ENCODE data around the gene CPVL. TPM values are rescaled to one million over a fixed set of nuclear protein-coding genes. Genes with fewer than 3 reads are reported as not detected.

CPVL gene
- total and polyA plus RNA-seq, 2 donors (not counting 1 experiment from before 2014, with no cell fraction given), result 2.6 TPM; not detected in 1

DNA sequence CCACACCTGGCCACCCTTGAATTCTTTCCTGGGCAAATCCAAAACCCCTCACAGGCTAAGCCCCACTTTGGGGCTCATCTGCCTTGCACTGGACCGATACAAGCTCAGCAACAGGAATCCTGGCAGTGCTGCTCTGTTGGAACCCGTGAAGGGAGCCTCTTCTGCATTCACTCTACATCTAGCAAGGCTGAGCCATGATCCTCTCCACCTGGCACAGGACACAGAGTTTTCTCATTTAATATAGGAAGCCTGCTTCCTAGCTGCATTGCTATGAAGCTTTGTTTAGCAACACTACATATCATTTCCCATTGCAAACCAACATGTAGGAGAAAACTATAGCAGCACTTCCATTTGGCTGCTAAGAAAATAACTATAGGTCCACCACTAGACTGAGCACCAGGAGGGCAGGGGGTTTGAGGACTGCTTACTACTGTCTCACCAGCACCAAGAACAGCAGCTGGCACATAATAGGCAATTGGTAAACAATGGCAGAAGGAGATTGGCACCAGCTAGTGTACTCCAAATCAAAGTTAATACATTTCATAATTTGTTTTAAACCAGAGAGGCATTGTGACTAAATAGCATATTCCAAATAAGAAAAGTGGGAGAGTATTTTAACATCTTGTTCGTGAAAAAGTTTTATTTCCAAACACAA lies 56.1 kb downstream of the CPVL start:
- peak overlapping the region; percentile 27 for H3K9ac ChIP-seq (ENCODE audit: low read length)
- TF ChIP-seq, protein P1, sequence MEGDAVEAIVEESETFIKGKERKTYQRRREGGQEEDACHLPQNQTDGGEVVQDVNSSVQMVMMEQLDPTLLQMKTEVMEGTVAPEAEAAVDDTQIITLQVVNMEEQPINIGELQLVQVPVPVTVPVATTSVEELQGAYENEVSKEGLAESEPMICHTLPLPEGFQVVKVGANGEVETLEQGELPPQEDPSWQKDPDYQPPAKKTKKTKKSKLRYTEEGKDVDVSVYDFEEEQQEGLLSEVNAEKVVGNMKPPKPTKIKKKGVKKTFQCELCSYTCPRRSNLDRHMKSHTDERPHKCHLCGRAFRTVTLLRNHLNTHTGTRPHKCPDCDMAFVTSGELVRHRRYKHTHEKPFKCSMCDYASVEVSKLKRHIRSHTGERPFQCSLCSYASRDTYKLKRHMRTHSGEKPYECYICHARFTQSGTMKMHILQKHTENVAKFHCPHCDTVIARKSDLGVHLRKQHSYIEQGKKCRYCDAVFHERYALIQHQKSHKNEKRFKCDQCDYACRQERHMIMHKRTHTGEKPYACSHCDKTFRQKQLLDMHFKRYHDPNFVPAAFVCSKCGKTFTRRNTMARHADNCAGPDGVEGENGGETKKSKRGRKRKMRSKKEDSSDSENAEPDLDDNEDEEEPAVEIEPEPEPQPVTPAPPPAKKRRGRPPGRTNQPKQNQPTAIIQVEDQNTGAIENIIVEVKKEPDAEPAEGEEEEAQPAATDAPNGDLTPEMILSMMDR (IDR thresholded peaks at IDR 0.05), result no peak
- TF ChIP-seq EZH2 (IDR thresholded peaks at IDR 0.05; ENCODE audit: borderline replicate concordance, insufficient read depth, low read depth, low read length, poor library complexity, severe bottlenecking), result no peak
- no peaks in the 10 kb centered on the region for H3K36me3 ChIP-seq (replicated peaks in 1 of 2; ENCODE audit: control extremely low read depth in 1 of 2, control insufficient read depth in 1 of 2, extremely low read depth in 1 of 2, insufficient read depth in 2 of 2, low read length in 1 of 2)
- H3K9me3 ChIP-seq (ENCODE audit: control extremely low read depth in 1 of 3, control insufficient read depth in 2 of 3, insufficient read depth in 1 of 3, low read length in 2 of 3), result no peaks in the 10 kb centered on the region
- Mint-ChIP-seq H3K9me3 (ENCODE audit: insufficient read depth) (no peaks in the 10 kb centered on the region), H3K4me1 (peaks cover 13% of the 10 kb centered on the region), H3K27ac (no peak overlapping the region), H3K27me3 (peaks cover 27% of the 10 kb centered on the region), H3K4me3 (no peak overlapping the region)
- WGBS (ENCODE audit: insufficient coverage), result 88% methylated on average over 2 of the region's 3 CpGs
- peaks cover 3 to 10% of the 10 kb centered on the region in 2 donors for H3K4me1 ChIP-seq (ENCODE audit: control insufficient read depth in 2 of 2, insufficient read depth in 2 of 2, low read length in 2 of 2)
- intact Hi-C loops (cut with micrococcal nuclease), result no loop called here
- H3K27ac ChIP-seq (ENCODE audit: low read length in 2 of 2), result no peak overlapping the region
- ChIA-PET CTCF (interaction anchor here (0.5 to 1.4 kb wide), 3 partner anchors 8 to 499 kb away, joined by 3 to 4 read pairs (median 3); no protein-coding TSS in a partner anchor), POLR2A (no interaction called here)
- H3K79me2 ChIP-seq (ENCODE audit: control insufficient read depth, insufficient read depth, low read length), result no peaks in the 10 kb centered on the region
- no peak overlapping the region for H2AFZ ChIP-seq (ENCODE audit: insufficient read depth, low read depth, low read length, poor library complexity, severe bottlenecking)
- H3K4me2 ChIP-seq (replicated peaks; ENCODE audit: low read depth, low read length, poor library complexity, severe bottlenecking), result no peak overlapping the region
- ATAC-seq (ENCODE audit: low read depth) (no peak), DNase-seq (no peak)
- H3K27me3 ChIP-seq (replicated peaks in 1 of 4; ENCODE audit: control extremely low read depth in 1 of 4, control insufficient read depth in 3 of 4, insufficient read depth in 4 of 4, low read length in 3 of 4), result peaks cover 0 to 8% (median 1%) of the 10 kb centered on the region in 4 experiments
- H3K4me3 ChIP-seq (ENCODE audit: control extremely low read depth in 1 of 5, extremely low read depth in 1 of 5, insufficient read depth in 1 of 5, low read depth in 2 of 5, low read length in 4 of 5), result no peak overlapping the region
- H4K20me1 ChIP-seq (ENCODE audit: control insufficient read depth, insufficient read depth, low read length, poor library complexity, severe bottlenecking), result no peaks in the 10 kb centered on the region

DNA sequence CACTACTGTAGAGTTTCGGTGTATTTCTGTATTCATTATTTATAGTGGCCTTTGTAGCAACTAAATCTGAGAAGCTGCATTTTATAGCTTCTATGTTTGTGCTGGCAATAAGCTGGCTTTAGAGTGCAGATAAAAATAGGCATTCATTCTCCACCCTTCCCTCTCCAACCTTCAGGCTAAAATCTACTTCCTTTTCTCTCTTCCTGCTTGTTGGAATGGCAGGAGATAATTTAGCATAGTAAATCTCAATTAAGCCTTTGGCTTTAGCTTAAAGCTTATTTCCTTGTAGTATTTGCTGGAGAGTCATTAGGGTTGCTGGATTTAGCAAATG lies 58.5 kb downstream of the CPVL start:
- no peaks in the 10 kb centered on the region for H3K79me2 ChIP-seq (ENCODE audit: control insufficient read depth, insufficient read depth, low read length)
- H3K9ac ChIP-seq (ENCODE audit: low read length), result no peak overlapping the region
- H3K27ac ChIP-seq (ENCODE audit: low read length in 2 of 2), result no peak overlapping the region
- ChIA-PET POLR2A (no interaction called here), CTCF (no interaction called here)
- intact Hi-C loops (cut with micrococcal nuclease), result no loop called here
- Mint-ChIP-seq H3K27ac (no peak overlapping the region), H3K4me3 (no peak overlapping the region), H3K4me1 (peaks cover 13% of the 10 kb centered on the region), H3K27me3 (peaks cover 25% of the 10 kb centered on the region), H3K9me3 (ENCODE audit: insufficient read depth) (no peaks in the 10 kb centered on the region)
- TF ChIP-seq, protein P1 (IDR thresholded peaks at IDR 0.05), result no peak
- TF ChIP-seq EZH2 (IDR thresholded peaks at IDR 0.05; ENCODE audit: borderline replicate concordance, insufficient read depth, low read depth, low read length, poor library complexity, severe bottlenecking), result no peak
- DNase-seq (no peak), ATAC-seq (ENCODE audit: low read depth) (no peak)
- no peak overlapping the region for H3K4me3 ChIP-seq (ENCODE audit: control extremely low read depth in 1 of 5, extremely low read depth in 1 of 5, insufficient read depth in 1 of 5, low read depth in 2 of 5, low read length in 4 of 5)
- H3K4me2 ChIP-seq (replicated peaks; ENCODE audit: low read depth, low read length, poor library complexity, severe bottlenecking), result no peak overlapping the region
- H4K20me1 ChIP-seq (ENCODE audit: control insufficient read depth, insufficient read depth, low read length, poor library complexity, severe bottlenecking), result no peaks in the 10 kb centered on the region
- peaks cover 0 to 7% (median 1%) of the 10 kb centered on the region in 4 experiments for H3K27me3 ChIP-seq (replicated peaks in 1 of 4; ENCODE audit: control extremely low read depth in 1 of 4, control insufficient read depth in 3 of 4, insufficient read depth in 4 of 4, low read length in 3 of 4)
- H3K36me3 ChIP-seq (replicated peaks in 1 of 2; ENCODE audit: control extremely low read depth in 1 of 2, control insufficient read depth in 1 of 2, extremely low read depth in 1 of 2, insufficient read depth in 2 of 2, low read length in 1 of 2), result no peaks in the 10 kb centered on the region
- WGBS (ENCODE audit: insufficient coverage), result no CpG with 5 or more reads among the region's 1 CpG
- no peak overlapping the region for H2AFZ ChIP-seq (ENCODE audit: insufficient read depth, low read depth, low read length, poor library complexity, severe bottlenecking)
- no peaks in the 10 kb centered on the region for H3K9me3 ChIP-seq (ENCODE audit: control extremely low read depth in 1 of 3, control insufficient read depth in 2 of 3, insufficient read depth in 1 of 3, low read length in 2 of 3)
- H3K4me1 ChIP-seq (ENCODE audit: control insufficient read depth in 2 of 2, insufficient read depth in 2 of 2, low read length in 2 of 2), result peaks cover 3 to 10% of the 10 kb centered on the region in 2 donors

Data from B cell (primary cell).